Anterior cingulate cortex (tissue), 58 donors: Measurements from ENCODE around the gene FATE1.

Experiments used
- DNase-seq, 58 donors: peaks; one replicate each; lab custom pipeline; 2025; lab: John Stamatoyannopoulos, UW

The FATE1 gene

DNA sequence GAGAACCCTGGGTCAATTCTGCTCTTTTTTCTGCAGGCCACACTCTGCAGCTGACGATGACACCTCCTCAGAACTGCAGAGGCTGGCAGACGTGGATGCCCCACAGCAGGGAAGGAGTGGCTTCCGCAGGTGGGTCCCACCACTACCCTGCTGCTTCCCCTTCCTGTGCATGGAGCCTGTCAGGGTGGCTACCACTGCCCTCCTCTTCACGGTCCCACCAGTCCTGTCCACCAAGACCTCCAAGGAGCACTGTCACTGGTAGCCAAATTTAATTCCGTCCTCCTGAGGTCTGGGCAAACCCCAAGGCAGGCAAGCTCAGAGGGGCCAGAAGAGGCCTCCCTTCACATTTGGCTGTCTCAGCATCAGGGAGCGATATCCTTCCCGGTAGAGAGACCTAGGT is 22.9 kb downstream of the FATE1 start:
- DNase-seq, result no peak

DNA sequence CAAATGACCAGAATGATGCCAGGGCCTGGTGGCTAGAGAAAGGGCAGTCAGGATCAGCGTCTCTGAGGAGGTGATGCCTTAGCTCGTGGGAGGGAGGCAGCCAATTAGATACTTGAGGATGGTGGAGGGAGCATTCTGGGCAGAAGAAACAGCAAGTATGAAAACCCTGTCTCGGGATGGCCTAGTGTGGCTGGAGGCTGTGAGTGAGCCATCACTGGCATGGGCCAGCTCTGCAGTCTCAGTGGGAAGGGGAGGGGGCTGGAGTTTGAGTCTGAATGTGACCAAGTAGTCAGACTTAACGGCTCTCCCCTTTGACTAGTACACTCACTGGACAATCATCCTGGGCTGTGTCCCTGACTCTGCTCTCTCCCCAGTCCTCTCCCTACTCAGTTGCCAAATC is 25.8 kb downstream of the FATE1 start:
- no peak for DNase-seq

DNA sequence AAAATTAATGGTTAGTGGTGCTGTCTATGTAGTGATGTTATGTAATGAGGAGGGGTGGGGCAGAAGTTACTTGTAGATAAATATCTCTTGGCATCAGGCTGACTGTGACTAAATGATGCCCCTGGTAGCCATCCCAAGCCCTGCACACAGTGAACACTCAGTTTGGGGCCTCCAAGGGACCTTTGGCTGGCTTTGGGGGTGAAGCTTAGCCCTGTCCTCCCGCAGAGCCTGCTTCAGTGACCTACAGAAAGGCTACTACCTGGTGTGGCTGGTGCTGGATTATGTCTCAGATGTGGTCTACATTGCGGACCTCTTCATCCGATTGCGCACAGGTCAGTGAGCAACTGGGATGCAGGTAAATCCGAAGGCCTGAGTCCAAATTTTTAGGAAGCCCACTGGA is 26.5 kb downstream of the FATE1 start:
- no peak for DNase-seq

DNA sequence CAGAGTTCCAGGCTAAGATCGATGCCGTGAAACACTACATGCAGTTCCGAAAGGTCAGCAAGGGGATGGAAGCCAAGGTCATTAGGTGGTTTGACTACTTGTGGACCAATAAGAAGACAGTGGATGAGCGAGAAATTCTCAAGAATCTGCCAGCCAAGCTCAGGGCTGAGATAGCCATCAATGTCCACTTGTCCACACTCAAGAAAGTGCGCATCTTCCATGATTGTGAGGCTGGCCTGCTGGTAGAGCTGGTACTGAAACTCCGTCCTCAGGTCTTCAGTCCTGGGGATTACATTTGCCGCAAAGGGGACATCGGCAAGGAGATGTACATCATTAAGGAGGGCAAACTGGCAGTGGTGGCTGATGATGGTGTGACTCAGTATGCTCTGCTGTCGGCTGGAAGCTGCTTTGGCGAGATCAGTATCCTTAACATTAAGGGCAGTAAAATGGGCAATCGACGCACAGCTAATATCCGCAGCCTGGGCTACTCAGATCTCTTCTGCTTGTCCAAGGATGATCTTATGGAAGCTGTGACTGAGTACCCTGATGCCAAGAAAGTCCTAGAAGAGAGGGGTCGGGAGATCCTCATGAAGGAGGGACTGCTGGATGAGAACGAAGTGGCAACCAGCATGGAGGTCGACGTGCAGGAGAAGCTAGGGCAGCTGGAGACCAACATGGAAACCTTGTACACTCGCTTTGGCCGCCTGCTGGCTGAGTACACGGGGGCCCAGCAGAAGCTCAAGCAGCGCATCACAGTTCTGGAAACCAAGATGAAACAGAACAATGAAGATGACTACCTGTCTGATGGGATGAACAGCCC is 28.0 kb downstream of the FATE1 start:
- DNase-seq, result no peak

DNA sequence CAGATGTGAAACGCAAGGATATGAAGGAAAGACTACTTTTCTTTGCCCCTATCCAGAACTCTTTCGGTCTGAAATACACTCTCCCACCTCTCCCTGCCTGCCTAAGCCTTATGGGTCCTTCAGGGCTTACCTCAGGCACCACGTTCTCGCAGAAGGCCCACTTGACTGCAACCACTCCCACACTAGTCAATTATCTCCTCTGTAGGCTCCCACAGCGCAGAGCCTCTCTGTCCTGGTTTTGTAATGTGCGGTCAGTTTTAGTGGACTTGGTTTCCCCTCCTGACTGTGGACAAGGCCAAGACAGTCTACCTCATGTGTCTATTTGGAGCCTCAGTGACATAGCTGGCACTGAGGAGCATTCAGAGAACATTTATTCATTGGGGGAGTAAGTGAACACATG is 29.8 kb downstream of the FATE1 start:
- DNase-seq, result no peak

DNA sequence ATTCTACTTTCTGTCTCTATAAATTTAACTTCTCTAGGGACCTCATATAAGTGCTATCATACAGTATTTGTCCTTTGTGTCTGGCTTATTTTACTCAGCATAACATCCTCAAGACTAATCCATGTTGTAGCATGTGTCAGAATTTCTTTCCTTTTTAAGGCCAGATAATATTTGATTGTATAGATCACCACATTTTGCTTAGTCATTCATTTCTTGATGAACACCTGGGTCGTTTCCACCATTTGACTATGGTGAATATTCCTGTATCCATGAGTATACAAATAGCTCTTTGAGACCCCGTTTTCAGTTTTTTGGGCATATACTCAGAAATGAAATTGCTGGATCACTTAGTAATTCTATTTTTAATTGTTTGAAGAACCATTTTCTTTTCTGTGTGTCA is 30.7 kb downstream of the FATE1 start:
- no peak for DNase-seq

DNA sequence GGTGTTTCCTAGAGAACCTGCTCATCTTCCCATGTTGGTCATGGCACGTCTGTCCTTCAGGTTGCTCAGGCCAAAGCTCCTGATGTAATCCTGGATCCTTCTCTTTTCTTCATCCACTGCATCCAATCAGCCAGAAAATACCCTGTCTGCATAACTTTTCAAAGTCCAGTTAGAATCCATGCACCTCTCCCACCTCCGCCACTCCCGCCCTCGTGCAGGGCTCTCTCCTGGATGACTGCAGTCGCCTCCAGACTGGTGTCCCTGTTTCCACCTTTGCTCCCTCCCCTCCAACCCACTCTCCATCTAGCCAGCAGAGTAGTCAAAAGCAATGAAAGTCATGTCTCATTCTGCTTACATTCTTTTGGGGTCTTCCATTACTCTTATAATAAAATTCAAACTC is 34.7 kb downstream of the FATE1 start:
- no peak for DNase-seq

DNA sequence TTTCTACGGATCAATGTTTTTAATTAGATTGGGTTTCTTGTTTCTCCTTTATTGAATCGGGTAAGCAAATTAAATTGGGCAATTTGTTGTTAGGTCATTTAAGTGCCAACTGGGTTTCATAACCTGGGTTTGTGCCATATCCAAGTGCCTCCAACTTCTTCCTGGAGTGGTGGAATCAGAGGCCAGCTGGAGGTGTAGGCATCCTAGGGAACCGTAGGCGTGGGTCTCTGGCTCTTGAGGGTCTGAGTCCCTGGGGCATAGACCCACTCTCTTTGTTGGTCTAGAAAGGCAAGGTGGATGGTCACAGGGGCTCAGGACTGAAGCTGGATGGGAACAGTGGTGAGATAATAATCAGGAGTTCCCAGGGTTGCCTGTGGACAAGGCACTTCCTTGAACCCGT is 37.0 kb downstream of the FATE1 start:
- DNase-seq, result no peak

DNA sequence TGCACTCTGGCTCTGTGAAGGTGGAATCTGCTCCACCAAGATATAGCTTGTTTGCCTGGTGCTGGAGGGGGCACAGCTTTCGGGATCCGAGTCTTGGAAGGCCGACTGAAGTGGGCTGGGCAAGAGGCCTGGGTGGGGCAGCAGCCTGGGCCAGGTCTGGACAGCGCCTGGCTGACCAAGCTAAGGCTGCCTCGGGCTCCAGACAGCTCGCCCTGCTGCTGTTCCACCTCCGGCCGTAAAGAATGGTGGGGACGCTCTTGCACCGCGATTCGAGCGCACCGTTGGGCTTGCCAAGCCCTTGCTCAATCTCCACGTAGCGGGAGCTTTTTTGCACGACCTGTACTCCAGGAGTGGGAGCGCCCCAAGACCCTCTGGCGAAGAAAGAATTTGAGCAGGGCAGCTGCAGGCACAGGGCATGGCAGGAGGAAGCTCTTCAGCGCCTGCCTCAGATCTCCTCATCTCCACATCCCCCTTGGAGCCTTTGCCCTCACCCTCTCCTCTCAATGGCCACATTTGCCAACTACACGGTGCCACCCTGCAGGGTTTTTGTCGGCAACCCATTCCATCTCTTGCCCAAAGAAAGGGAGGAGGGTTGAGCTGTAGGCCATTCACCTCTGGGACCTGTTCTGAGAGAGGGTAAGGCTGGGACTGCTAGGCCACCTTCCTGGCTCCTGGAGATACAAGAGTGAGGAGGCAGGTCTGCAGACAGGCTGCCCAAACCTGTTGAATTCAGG is 37.6 kb downstream of the FATE1 start:
- peak in 53 of 58 donors; percentile 0 to 61 (median 17) for DNase-seq

DNA sequence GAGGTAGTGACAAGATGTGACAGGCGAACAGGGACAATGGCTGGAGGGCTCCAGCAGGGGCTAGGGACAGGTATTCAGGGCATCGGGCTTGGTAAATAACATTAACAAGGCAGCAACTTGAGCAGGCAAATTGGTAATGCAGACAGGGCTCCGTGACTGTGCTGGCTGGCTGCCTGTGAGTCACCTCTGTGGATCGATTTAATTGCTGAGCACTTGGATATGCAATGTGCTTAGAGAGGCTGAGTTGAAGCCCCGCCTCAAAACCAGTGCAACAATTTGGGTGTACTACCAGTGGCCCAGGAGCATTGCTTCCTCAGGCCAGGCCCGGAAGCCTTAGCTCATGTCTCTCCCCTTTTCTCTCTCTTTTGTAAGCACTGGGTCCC is 38.2 kb downstream of the FATE1 start:
- no peak for DNase-seq

DNA sequence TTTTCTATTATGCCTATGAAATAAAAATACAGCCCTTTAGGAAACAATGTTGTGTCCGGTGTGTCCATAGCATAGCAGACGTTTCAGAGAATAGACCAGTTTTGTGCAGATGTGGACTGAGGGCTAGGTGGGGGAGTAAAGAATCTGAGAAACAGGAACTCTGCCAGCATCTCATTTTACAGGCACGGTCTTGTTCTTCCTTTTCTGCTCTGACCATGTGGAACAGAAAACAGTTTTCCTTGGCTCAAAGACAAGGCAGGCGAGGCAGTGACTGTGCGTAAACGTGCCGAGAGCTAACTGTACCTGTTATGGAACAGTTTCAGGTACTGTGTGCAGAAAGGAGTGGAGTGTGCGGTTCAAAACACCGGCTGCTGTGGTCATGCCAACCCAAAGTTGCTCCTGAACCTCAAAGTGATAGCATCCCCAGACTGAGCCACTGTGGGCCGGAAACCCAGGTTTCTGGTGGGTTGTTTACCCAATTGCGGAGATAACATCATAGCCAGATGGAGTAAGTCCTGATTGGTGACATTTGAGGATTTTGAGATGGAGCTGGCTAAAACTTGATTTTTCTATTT is 38.9 kb downstream of the FATE1 start:
- DNase-seq, result no peak

DNA sequence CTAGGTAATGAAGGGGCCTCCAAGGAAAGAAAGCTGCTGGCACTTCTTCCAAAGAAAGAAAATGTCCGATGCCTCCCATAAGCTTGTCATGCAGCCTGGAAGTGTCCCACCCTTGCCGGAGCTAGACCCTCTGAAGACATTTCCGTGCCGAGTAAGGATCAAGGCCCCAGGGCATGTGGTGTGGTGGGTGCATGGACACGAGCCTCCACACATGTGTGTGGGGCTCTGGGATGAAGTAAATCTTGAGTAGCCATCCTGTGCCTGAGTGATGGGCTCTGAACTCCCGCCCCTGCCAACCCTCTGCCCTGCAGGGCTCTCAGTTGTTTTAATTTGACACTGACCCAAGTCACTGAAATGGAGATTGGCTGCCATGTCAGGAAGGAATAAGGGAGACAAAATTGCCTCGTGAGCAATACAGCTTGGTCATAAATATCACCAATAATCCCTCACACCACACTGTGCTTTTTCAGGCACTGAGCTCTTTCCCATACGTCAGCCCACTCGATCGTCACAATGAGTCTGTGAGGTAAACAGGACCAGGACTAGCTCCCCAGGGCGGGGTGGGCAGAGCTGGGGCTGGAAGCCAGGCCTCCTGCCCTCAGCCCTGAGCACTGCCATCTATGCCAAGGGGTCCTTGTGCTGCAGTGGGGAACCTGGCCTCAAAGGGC is 43.3 kb downstream of the FATE1 start:
- no peak for DNase-seq

DNA sequence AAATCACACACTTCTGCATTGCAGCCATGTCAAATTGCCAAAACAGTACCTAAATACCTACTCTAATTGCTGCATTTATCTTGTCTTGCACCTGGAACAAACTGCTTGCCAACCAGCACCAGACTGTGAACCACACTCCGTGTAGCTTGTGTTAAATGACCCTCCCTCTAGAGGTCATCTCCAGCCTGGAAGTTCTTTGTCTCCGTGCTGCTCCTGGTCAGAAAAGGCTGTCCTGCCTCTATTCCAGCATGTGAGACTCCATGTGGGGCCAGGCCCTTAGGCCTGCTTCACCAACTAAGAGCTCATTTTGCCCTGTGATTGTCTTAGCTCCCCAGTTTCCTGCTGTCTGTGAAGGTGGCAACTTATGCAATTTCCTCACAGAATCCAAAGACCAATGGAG is 47.0 kb downstream of the FATE1 start:
- no peak for DNase-seq

DNA sequence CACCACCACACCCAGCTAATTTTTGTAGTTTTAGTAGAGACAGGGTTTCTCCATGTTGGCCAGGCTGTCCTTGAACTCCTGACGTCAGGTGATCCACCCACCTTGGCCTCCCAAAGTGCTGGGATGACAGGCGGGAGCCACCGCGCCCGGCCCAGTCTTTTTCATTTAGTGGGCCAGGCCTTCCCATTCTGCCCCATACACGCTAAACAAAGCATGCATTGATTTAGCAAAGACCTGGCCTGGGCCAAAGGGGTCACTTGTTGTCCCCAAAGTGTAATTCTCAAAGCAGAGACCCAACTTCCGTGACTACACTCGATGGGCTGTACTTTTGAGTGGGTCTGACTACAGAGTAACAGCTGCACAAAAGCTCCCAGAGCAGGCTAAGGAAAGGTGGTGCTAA is 47.9 kb downstream of the FATE1 start:
- DNase-seq, result no peak

DNA sequence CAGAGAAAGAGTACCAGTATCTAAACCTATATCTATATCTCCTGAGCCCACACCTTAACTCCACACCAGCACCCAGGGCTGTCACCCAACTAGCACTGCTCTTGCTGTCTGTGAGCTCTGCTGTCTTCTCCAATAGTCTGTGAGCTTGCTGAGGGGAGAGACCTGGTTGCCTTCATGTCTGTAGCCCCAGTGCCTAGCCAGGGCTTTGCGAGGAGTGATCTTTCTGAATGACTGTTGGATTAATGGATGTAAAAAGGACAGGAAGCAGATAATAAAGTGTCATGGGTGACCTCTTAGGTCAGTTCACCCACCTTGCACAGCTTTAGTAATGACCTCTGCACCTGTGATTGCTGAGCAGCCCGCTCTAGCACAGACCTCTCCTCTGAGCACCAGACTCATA is 49.2 kb downstream of the FATE1 start:
- DNase-seq, result no peak

DNA sequence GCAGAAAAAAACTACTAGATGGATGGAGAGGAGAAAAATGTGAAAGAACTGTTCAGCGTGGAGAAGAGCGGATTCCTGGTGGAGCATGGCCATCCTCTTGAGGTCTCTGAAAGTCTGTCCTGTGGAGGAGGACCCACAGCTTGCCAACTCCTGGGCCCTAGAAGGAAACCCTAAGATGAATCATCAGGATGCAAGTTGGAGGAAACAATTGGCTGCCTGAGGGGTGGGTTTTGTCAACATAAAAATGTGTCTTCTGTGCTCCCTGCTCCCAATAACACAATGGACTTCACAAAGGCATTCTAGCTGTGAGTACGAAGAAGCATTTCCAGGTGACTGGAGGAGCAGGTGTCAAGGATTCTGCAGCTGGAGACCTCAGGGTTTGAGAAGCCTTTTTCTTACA is 55.9 kb downstream of the FATE1 start:
- no peak for DNase-seq
